ENCODE results near the gene MCM10.

DNA sequence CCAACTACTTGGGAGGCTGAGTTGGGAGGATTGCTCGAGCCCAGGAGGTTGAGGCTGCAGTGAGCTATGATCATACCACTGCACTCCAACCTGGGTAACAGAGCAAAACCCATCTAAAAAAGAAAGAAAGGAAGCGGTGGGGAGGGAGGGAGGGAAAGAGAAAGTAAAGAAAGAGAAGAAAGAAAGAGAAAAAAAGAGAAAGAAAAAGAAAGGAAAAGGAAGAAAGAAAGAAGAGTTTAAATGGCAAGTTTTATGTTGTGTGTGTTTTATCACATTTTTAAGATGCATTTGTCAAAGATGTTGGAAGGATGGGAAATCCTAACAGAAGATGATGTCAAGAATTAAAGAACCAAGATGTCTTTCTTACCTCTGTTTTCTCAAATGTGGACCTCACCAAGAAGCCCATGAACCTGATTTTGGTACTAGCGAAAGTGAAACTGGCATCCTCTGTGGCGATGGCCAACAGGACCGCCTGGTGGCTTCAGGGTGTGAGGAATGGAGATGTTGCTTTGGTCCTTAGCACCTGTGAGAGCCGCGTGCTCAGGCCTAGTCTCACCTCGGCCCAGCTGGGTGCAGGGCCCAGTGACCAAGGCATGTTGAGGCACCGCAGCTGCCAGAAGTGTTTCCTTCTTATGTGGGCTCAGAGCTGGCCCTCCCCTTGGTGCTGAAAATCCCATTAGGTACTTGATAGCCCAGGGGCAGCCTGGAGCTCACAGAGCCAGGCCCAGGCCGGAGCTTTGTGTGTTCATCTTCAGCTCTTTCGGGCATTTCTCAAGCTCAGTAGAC, 63.0 kb downstream of the MCM10 start:
- TF ChIP-seq, protein P1, sequence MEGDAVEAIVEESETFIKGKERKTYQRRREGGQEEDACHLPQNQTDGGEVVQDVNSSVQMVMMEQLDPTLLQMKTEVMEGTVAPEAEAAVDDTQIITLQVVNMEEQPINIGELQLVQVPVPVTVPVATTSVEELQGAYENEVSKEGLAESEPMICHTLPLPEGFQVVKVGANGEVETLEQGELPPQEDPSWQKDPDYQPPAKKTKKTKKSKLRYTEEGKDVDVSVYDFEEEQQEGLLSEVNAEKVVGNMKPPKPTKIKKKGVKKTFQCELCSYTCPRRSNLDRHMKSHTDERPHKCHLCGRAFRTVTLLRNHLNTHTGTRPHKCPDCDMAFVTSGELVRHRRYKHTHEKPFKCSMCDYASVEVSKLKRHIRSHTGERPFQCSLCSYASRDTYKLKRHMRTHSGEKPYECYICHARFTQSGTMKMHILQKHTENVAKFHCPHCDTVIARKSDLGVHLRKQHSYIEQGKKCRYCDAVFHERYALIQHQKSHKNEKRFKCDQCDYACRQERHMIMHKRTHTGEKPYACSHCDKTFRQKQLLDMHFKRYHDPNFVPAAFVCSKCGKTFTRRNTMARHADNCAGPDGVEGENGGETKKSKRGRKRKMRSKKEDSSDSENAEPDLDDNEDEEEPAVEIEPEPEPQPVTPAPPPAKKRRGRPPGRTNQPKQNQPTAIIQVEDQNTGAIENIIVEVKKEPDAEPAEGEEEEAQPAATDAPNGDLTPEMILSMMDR (IDR thresholded peaks at IDR 0.05) = no peak
- TF ChIP-seq POLR2AphosphoS5 (IDR thresholded peaks at IDR 0.05) (no peak), POLR2A (IDR thresholded peaks at IDR 0.05) (no peak)

All from breast epithelium (tissue), 3 donors.